GM21786 (cell line): ENCODE measurements around the gene TPT1.
A peak's percentile ranks its signal among the peaks of the same experiment; 100 is the strongest.
"Not testable (repeated sequence)": the region's sequence is repeated elsewhere in the genome, so short reads cannot be mapped to it uniquely, and the experiment has no call there.

Experiments used
- ATAC-seq: cut with Tn5 transposase; IDR thresholded peaks from one replicate; pipeline ENCODE4 v1.9.1; 2021; ENCODE audit not compliant: unreplicated experiment

TPT1 gene

DNA sequence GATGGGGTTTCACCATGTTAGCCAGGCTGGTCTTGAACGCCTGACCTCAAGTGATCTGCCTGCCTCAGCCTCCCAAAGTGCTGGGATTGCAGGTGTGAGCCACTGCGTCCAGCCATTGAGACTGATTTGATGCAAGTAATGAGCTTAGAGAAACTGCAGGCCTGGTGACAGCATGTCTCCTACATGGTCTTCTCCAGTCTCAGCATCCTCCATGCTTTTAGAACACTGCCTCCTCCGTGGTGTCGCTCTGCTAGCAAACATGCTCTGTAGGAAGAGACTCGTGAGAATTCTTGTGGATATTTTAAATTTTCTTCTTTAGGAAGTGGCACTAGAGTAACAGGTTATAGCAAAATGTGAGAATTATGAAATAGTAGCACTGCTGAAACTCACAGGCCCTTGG, 37.1 kb downstream of the TPT1 start:
- ATAC-seq: no peak

DNA sequence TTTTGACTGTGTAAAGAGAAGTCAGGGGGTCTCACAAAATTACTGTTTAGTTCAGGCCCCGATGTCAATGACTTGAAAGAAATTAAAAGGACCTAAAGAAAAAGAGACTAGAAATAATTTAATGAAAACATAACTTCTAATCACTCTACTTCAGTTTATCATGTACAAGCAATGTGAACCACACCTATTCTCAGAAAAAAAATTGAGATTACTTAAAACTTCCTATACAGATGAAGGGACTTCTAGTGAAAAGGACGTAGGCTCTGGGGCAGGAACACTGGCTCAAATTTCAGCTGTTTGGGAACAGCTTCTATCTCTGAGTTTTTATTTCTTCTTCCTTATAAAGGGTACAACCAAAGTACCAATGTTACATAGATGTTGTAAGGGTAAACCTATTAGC, 38.0 kb downstream of the TPT1 start:
- no peak for ATAC-seq

GRCh38 chr13:45302507-45302906, 38.5 kb downstream of the TPT1 start:
- no peak for ATAC-seq

DNA sequence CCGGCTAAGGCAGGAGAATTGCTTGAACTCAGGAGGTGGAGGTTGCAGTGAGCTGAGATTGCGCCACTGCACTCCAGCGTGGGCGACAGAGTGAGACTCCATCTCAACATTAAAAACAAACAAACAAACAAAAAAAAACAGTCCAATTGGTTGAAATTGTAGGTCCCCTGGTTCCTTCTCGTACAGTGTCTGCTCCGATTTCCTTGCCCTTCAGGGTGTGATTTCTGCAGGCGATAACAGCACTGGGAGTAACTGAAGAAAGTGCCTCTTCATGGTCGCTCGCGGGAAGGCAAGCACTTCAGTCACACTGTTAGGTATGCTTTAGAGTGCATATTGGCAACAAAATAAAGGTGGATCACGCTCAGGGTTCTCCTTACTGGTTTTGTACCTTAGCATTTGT, 39.7 kb downstream of the TPT1 start:
- no peak for ATAC-seq

DNA sequence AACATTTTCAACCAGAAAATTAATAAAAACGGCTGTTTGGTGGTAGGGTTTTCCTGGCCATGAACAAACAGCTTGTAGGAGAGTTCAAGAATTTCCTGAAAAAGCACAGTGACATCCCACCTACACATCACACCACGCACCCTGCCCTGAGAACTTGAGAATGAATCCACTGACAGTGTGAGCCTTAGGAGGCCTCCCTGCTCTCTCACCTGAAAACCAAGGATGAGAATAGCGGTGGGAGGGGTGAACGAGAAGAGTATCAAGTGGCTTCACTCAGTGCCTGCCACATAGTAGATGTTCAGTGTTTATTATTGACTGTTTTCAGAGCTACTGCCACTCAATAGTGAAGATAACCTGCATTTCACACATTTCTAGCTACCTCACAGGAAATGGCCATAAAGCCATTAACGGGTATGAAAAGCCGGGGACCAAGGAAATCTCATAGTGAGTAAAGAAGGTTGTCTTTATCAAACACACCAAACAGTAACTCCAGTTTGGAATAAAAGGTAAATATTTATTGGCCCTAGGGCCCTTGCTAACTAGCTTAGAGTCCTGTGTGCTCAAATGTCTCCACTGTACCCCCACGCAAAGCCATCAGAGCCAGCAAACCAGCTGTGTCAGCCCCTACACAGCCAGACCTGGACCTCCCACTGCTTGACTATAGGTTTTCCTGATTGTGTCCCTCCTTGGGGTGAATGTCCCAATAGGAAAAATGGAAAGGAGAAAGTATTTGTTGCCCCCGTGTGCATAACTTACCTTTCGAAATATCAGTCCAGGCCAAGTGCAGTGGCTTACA, 40.6 kb downstream of the TPT1 start:
- ATAC-seq: no peak

GRCh38 chr13:45299194-45299593, 41.8 kb downstream of the TPT1 start:
- ATAC-seq: no peak

- ATAC-seq: not testable (repeated sequence)
Measured at GRCh38 chr13:45298550-45298949, 42.4 kb downstream of the TPT1 start.

DNA sequence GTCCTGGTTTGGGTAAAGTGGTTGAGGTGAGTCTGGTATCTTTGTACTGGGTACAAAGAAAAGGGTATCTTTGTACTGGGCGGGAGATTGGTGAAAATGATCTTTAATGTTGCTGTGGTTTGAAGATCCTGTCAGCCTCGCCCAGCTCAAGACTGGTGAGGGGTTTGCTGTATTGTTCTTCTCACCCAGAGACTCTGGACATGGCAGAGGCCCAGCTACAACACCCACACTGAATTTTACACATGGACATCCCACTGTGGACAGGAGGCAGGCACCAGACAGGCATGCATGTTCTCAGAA, 42.8 kb downstream of the TPT1 start:
- ATAC-seq: no peak

- peak; percentile 63 for ATAC-seq
Measured at GRCh38 chr13:45297456-45298205, 43.4 kb downstream of the TPT1 start.

DNA sequence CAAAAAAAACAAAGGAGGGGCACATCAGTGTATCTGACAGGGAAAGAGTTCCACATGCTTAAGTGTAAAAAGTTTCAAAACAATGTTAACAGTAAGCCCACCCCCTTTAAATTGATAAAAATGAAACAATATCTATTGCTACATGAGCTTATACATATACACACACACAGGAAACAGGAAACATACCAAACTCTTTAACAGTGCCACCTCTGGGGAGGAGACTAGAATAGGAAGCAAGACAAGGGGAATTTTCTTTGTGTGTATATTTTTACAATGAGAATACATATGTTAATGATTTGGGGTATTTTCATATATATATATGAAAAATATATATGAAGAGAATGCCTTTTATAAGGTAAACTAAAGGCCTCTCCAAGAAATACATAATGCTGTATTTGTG, 44.7 kb downstream of the TPT1 start:
- ATAC-seq: no peak

- no peak for ATAC-seq
Measured at GRCh38 chr13:45295536-45295935, 45.4 kb downstream of the TPT1 start.

- no peak for ATAC-seq
Measured at GRCh38 chr13:45292176-45292575, 48.8 kb downstream of the TPT1 start.

DNA sequence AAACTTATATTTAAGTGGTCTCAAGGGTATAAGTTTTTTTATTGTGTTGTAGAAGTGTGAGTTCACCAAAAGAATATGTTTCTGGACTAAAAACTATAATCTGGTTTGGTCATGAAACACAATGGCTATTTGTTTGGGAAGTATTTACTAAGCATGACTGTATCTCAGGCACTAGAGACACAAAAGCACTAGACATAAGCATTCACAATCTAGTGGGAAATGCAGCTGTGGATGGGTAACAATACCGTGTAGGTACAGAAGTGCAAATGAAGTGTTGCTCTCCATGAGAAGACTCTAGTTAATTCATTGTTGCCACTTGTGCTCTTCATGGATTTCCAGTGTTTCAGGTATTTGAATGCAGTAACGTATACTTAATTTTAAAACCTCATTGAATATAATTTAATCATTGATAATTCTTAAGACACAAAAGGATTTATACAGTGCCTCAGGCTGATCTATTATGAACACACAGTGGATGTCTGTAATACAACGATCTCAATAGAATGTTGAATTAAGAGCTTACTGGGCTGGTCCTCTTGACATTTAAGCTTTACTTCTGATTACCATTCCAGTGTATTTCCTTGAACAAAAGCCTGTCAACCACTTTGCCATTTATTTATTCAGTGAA, 50.9 kb downstream of the TPT1 start:
- ATAC-seq: no peak
